HL-60 (cell line): ENCODE measurements around the gene DDX50.

Source experiments
- GABPA ChIP-seq: IDR thresholded peaks from 2 replicates; pipeline ENCODE4 v1.6.1; 2012; ENCODE audit warnings: low read depth
- POLR2AphosphoS5 ChIP-seq: IDR thresholded peaks from 2 replicates; pipeline ENCODE4 v1.6.1; 2012; ENCODE audit warnings: low read depth
- TF ChIP-seq, protein P1 (sequence below): IDR thresholded peaks from one replicate; pipeline ENCODE4 v1.5.1; 2011; ENCODE audit warnings: low read length, control low read depth, inconsistent platforms; ENCODE audit not compliant: insufficient read depth

DNA sequence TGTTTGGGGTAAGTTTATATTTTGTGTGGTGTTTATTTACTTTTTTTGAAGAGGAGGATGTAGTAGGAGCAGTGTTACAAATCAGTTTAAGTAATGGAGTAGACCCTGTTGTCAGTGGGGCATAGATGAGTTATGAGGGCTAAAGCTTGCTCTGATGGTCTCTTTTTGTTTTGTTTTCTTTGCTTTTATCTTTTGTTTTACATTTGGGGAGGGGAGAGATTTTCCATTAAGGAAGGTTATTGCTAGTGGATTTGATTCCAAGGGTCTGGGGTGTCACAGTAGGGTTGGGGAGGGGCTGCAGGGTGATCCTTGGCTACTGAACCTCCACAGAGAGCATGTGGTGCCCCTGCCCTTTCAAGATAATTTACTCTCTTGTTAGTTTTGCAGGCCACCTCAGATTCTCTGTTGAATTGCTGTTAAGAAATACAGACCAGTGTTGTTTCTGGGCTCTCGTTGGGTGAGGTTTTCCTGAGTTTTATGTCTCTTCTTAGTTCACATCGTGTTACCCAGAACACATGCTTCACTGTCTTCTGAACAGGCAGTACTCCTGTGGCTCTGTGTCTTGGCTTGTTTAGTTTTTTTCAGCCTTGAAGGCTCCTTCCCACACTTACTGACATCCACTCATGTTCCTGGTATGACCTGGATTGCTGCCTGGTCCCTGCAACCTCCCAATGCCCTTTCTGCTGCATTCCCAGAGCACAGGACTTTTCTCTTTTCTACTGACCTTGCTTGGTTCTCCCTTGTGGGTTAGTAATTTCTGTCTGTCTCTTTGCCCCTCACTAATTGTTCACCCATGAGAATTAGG, 91.7 kb downstream of the DDX50 start:
- TF ChIP-seq, protein P1, sequence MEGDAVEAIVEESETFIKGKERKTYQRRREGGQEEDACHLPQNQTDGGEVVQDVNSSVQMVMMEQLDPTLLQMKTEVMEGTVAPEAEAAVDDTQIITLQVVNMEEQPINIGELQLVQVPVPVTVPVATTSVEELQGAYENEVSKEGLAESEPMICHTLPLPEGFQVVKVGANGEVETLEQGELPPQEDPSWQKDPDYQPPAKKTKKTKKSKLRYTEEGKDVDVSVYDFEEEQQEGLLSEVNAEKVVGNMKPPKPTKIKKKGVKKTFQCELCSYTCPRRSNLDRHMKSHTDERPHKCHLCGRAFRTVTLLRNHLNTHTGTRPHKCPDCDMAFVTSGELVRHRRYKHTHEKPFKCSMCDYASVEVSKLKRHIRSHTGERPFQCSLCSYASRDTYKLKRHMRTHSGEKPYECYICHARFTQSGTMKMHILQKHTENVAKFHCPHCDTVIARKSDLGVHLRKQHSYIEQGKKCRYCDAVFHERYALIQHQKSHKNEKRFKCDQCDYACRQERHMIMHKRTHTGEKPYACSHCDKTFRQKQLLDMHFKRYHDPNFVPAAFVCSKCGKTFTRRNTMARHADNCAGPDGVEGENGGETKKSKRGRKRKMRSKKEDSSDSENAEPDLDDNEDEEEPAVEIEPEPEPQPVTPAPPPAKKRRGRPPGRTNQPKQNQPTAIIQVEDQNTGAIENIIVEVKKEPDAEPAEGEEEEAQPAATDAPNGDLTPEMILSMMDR = no peak
- TF ChIP-seq POLR2AphosphoS5 (no peak), GABPA (no peak)
